Gastroesophageal sphincter (tissue), 4 donors: Measurements from ENCODE around the gene CSNK1G3. TPM values are rescaled to one million over a fixed set of nuclear protein-coding genes. Genes with fewer than 3 reads are reported as not detected.

Experiments used
- ATAC-seq: fragments of 150-250 bp; one replicate; pipeline ENCODE4 v1.9.1; 2016; ENCODE audit warnings: mild to moderate bottlenecking, moderate library complexity
- H3K27ac ChIP-seq, 4 donors: fragments of 200-600 bp; sonication (generic) in 3 of 4; 1 replicate in 3 of 4; 2 replicates in 1 of 4; pipeline ENCODE4 v1.5.1; 2016 to 2019
- H3K27me3 ChIP-seq: fragments of 200-600 bp; sonication (generic); one replicate; pipeline ENCODE4 v1.5.1; 2019
- H3K36me3 ChIP-seq, 2 donors: fragments of 200-600 bp; sonication (generic); one replicate each; pipeline ENCODE4 v1.5.1; 2019; ENCODE audit warnings: control low read depth in 1 of 2
- H3K4me1 ChIP-seq, 3 donors: fragments of 200-600 bp; sonication (generic); 1 replicate in 2 of 3; 2 replicates in 1 of 3; pipeline ENCODE4 v1.5.1; 2016 to 2019; ENCODE audit warnings: control low read depth in 2 of 3
- H3K4me3 ChIP-seq, 2 donors: fragments of 200-600 bp; sonication (generic); one replicate each; pipeline ENCODE4 v1.5.1; 2019; ENCODE audit warnings: mild to moderate bottlenecking in 1 of 2, moderate library complexity in 1 of 2
- H3K9me3 ChIP-seq, 3 donors: fragments of 200-600 bp; sonication (generic); one replicate each; pipeline ENCODE4 v1.5.1; 2017 to 2019; ENCODE audit warnings: control low read depth in 2 of 3
- EP300 ChIP-seq: sonication (generic); formaldehyde crosslinking; IDR thresholded peaks from one replicate; pipeline ENCODE4 v1.6.1; 2017; ENCODE audit warnings: antibody characterized with exemption, mild to moderate bottlenecking
- POLR2A ChIP-seq, 2 donors: fragments of 450-650 bp; IDR thresholded peaks; one replicate each; pipeline ENCODE4 v1.6.1; 2017; ENCODE audit warnings: antibody characterized with exemption in 2 of 2, mild to moderate bottlenecking in 2 of 2, moderate library complexity in 1 of 2
- POLR2AphosphoS5 ChIP-seq: sonication (generic); formaldehyde crosslinking; IDR thresholded peaks from one replicate; pipeline ENCODE4 v1.6.1; 2017; ENCODE audit warnings: antibody characterized with exemption
- whole genome bisulfite sequencing, 2 donors: methylation state at CpG; one replicate each; pipeline ENCODE4 v1.1.5; 2018; ENCODE audit warnings: low coverage in 1 of 2; 5-methylcytosine and 5-hydroxymethylcytosine counted together
- total RNA-seq, 4 donors: library from RNA; depleted of rRNA; stranded (reverse); fragments of >200 nt; gene quantifications; one replicate each; pipeline ENCODE4 v1.1.0, GENCODE V29; 2016
- TF ChIP-seq, protein P1 (sequence below), 4 experiments: fragments of 200-600 bp in 2 of 4; fragments of 450-650 bp in 2 of 4; sonication (generic) in 1 of 4; IDR thresholded peaks; one replicate each; pipeline ENCODE4 v1.5.1; 2017 to 2019; ENCODE audit warnings: antibody characterized with exemption in 4 of 4, mild to moderate bottlenecking in 2 of 4, moderate library complexity in 2 of 4

CSNK1G3 gene
- total RNA-seq, 4 donors from 2014 or later: 42.8 to 65.0 (median 55.6) TPM

- no peaks in the 10 kb centered on the region for H3K36me3 ChIP-seq
- no peak overlapping the region for H3K27ac ChIP-seq
- no peaks in the 10 kb centered on the region for H3K27me3 ChIP-seq
- no peaks in the 10 kb centered on the region for H3K4me1 ChIP-seq
- ATAC-seq: peak; percentile 90
- TF ChIP-seq EP300 (no peak), POLR2AphosphoS5 (no peak), POLR2A (IDR thresholded peaks at IDR 0.05) (no peak)
- TF ChIP-seq, protein P1, sequence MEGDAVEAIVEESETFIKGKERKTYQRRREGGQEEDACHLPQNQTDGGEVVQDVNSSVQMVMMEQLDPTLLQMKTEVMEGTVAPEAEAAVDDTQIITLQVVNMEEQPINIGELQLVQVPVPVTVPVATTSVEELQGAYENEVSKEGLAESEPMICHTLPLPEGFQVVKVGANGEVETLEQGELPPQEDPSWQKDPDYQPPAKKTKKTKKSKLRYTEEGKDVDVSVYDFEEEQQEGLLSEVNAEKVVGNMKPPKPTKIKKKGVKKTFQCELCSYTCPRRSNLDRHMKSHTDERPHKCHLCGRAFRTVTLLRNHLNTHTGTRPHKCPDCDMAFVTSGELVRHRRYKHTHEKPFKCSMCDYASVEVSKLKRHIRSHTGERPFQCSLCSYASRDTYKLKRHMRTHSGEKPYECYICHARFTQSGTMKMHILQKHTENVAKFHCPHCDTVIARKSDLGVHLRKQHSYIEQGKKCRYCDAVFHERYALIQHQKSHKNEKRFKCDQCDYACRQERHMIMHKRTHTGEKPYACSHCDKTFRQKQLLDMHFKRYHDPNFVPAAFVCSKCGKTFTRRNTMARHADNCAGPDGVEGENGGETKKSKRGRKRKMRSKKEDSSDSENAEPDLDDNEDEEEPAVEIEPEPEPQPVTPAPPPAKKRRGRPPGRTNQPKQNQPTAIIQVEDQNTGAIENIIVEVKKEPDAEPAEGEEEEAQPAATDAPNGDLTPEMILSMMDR (IDR thresholded peaks at IDR 0.05): no peak
- no peaks in the 10 kb centered on the region for H3K9me3 ChIP-seq
- WGBS, 2 donors: 82 to 92% methylated on average over 1 of the region's 1 CpG
- no peak overlapping the region for H3K4me3 ChIP-seq
Measured at GRCh38 chr5:123476731-123477130, 35.2 kb upstream of the CSNK1G3 start.

DNA sequence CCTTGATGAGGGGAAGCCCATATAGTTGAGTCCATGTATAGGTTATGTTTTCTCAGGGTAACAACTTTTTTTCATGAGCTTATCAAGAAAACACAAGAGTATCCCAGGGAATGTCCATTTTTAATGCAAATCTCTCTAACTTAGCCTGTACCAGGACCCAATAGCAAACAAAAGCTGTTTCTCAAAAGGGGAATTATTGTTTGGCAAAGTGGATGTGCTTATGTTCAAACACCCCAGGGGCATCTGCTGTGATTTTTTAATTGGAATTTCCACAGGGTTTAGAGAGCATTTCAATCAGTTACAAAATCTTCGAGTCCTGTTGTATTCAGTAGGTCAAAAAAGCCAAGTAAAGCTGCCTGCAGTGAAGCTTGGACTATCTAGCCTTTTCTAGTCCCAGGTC is 33.4 kb upstream of the CSNK1G3 start:
- TF ChIP-seq, protein P1 (IDR thresholded peaks at IDR 0.05): no peak
- TF ChIP-seq EP300 (no peak), POLR2AphosphoS5 (no peak), POLR2A (IDR thresholded peaks at IDR 0.05) (no peak)
- H3K4me1 ChIP-seq: no peaks in the 10 kb centered on the region
- H3K9me3 ChIP-seq: no peaks in the 10 kb centered on the region
- H3K27ac ChIP-seq: no peak overlapping the region
- ATAC-seq: no peak
- H3K4me3 ChIP-seq: no peak overlapping the region
- no peaks in the 10 kb centered on the region for H3K36me3 ChIP-seq
- WGBS, 2 donors: 89 to 100% methylated on average over 1 of the region's 1 CpG
- H3K27me3 ChIP-seq: no peaks in the 10 kb centered on the region

- WGBS, 2 donors: 78 to 86% methylated on average over 4 of the region's 4 CpGs
- Histone ChIP-seq H3K36me3 (no peaks in the 10 kb centered on the region), H3K27ac (no peak overlapping the region), H3K9me3 (no peaks in the 10 kb centered on the region), H3K27me3 (no peaks in the 10 kb centered on the region), H3K4me3 (no peak overlapping the region), H3K4me1 (peaks cover 0 to 1% (median 0%) of the 10 kb centered on the region in 3 donors)
- ATAC-seq: no peak
- TF ChIP-seq POLR2A (IDR thresholded peaks at IDR 0.05) (no peak), POLR2AphosphoS5 (no peak), EP300 (no peak)
- TF ChIP-seq, protein P1 (IDR thresholded peaks at IDR 0.05): no peak
Measured at GRCh38 chr5:123482258-123482657, 29.7 kb upstream of the CSNK1G3 start.

DNA sequence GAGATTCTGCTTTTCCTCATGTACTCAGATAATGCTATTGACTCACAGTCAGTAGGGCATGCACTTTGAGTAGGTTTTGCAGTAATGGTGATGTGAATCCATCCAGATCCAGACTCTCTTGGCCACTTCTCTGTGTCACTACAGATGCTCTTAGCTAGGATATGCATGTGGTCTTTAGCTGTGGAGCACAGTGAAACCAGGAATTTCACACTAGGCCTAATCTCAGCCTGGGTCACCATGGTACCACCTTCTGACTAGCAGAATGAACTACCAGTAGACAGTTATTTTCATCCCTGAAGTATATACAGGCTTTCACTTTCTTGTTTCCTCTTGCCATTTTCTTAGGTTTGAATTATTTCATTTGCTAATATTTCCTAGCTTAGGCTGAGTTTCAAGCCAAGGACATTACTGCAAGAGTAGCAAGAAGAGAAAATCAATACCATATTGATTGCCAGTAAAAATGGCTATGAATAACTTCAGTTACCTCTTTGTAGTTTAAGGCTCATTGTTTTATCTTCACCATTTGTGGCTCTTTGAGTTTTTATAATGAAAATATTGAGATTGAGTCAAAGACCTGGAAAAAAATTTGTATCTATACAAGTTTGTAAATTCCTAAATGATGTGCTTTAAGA is 28.4 kb upstream of the CSNK1G3 start:
- Histone ChIP-seq H3K27ac (no peak overlapping the region), H3K4me3 (no peak overlapping the region), H3K9me3 (no peaks in the 10 kb centered on the region), H3K36me3 (no peaks in the 10 kb centered on the region), H3K4me1 (peaks cover 0 to 6% (median 0%) of the 10 kb centered on the region in 3 donors), H3K27me3 (no peaks in the 10 kb centered on the region)
- ATAC-seq: no peak
- TF ChIP-seq POLR2AphosphoS5 (no peak), EP300 (no peak), POLR2A (IDR thresholded peaks at IDR 0.05) (no peak)
- TF ChIP-seq, protein P1 (IDR thresholded peaks at IDR 0.05): no peak

- 71 to 82% methylated on average over 2 of the region's 2 CpGs for WGBS, 2 donors
- no peak for TF ChIP-seq EP300
- TF ChIP-seq, protein P1 (IDR thresholded peaks at IDR 0.05): peak in 1 of 4 experiments; percentile 22
- no peak for TF ChIP-seq POLR2A (IDR thresholded peaks at IDR 0.05)
- TF ChIP-seq POLR2AphosphoS5: no peak
- peaks cover 0 to 6% (median 0%) of the 10 kb centered on the region in 3 donors for H3K4me1 ChIP-seq
- no peaks in the 10 kb centered on the region for H3K36me3 ChIP-seq
- no peak overlapping the region for H3K27ac ChIP-seq
- no peak for ATAC-seq
- no peaks in the 10 kb centered on the region for H3K27me3 ChIP-seq
- no peaks in the 10 kb centered on the region for H3K9me3 ChIP-seq
- H3K4me3 ChIP-seq: no peak overlapping the region
Measured at GRCh38 chr5:123485275-123485674, 26.7 kb upstream of the CSNK1G3 start.
